HUES6 (cell line): ENCODE results near the gene CDC14B.

Experiments
- H3K27ac ChIP-seq: 2 replicates; pipeline ENCODE4 v1.7.0; 2013; ENCODE audit warnings: low read depth, mild to moderate bottlenecking, low read length, inconsistent platforms
- H3K27me3 ChIP-seq: 2 replicates; pipeline ENCODE4 v1.6.1; 2013; ENCODE audit warnings: low read length; ENCODE audit not compliant: control insufficient read depth, insufficient read depth
- H3K36me3 ChIP-seq: 2 replicates; pipeline ENCODE4 v1.6.1; 2013; ENCODE audit warnings: low read length; ENCODE audit not compliant: control insufficient read depth, insufficient read depth
- H3K4me1 ChIP-seq: 2 replicates; pipeline ENCODE4 v1.6.1; 2013; ENCODE audit warnings: low read length; ENCODE audit not compliant: control insufficient read depth, insufficient read depth
- H3K4me3 ChIP-seq: 2 replicates; pipeline ENCODE4 v1.5.1; 2013; ENCODE audit warnings: low read depth, low read length
- H3K9ac ChIP-seq: one replicate; pipeline ENCODE4 v1.6.1; 2013; ENCODE audit warnings: mild to moderate bottlenecking, low read length
- H3K9me3 ChIP-seq: 2 replicates; pipeline ENCODE4 v1.6.1; 2013; ENCODE audit warnings: low read depth, low read length; ENCODE audit not compliant: control insufficient read depth, insufficient read depth

Gene CDC14B

DNA sequence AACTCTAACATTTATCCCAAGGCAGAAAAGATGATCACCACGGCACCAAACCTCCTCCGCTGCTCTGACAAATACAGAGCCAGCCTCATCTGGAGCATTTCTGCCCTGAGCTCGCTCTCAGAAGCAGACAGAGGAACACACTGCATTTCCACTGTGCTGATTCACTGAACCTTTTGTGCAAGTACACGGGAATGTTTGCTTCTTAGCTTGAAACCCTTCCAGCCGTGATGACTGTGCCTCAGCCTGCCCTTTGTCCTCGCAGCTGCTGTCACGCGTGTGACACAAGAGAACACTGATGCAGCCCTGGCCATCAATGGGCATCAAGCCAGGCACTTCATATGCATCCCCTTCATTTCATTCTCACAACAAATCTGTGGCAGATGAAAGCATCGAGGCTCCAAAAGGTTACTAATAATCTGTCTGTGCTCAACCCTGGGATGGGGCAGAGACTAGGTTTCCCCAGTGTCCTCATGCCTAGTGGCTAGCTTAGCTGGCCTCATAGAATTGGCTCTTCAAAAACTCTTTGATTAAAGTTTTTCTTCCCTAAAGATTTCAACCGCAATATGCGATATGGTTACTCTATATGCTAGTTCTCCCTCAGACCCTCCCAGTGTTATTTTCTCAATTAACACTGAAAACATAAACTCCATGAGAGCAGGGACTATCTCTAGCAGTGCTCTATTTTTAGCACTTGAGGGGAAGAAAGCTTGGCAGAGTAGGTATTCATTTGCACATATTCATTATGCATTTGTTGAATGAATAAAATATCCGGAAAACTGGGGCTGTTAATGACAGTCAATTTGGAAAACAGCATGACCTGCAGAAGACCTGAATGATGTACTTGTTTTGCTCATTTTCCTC is 7.3 kb downstream of the CDC14B start:
- Histone ChIP-seq H3K27me3 (no peaks in the 10 kb centered on the region), H3K36me3 (no peaks in the 10 kb centered on the region), H3K9ac (no peak overlapping the region), H3K9me3 (no peaks in the 10 kb centered on the region), H3K4me1 (peaks cover 33% of the 10 kb centered on the region), H3K27ac (no peak overlapping the region), H3K4me3 (no peak overlapping the region)

DNA sequence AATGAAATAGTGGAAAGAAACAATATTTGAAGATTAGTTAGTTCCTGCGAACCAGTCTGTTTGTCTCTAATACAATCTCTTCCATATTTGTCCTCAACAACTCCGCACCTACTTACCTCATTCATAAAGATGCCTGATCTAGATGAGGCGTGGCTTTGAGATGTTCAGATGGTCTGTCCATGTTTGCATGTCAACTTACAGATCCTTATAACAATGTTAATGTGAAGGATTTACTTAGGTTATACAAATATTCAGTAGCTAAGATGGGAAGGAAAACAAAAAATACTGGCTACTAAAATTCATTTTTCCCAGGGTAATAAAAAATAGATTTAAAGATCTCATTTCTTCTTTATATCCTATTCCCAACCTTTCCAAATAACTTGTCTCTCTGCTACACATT is 8.3 kb downstream of the CDC14B start:
- Histone ChIP-seq H3K4me1 (peaks cover 31% of the 10 kb centered on the region), H3K4me3 (no peak overlapping the region), H3K36me3 (no peaks in the 10 kb centered on the region), H3K27me3 (no peaks in the 10 kb centered on the region), H3K27ac (no peak overlapping the region), H3K9me3 (no peaks in the 10 kb centered on the region), H3K9ac (no peak overlapping the region)

DNA sequence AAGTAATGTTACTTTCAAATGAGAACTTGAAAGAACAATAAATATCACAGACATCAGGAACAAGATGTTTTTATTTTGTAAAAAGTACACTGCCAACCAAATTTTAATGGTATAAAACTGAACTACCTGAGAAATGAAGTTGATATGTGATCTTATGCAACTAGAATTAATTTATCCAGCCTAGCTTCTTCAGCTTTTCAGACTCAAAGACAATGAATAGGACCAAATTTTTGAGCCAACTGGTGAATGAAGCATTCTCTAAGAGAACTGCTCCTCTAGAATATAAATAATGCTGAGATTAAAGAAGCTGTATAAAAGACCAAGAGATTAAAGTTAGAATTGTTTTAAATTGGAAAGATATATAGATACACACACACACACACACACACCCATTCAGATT is 9.9 kb downstream of the CDC14B start:
- Histone ChIP-seq H3K4me3 (no peak overlapping the region), H3K9ac (no peak overlapping the region), H3K9me3 (no peaks in the 10 kb centered on the region), H3K36me3 (no peaks in the 10 kb centered on the region), H3K27me3 (no peaks in the 10 kb centered on the region), H3K4me1 (peaks cover 36% of the 10 kb centered on the region), H3K27ac (no peak overlapping the region)

DNA sequence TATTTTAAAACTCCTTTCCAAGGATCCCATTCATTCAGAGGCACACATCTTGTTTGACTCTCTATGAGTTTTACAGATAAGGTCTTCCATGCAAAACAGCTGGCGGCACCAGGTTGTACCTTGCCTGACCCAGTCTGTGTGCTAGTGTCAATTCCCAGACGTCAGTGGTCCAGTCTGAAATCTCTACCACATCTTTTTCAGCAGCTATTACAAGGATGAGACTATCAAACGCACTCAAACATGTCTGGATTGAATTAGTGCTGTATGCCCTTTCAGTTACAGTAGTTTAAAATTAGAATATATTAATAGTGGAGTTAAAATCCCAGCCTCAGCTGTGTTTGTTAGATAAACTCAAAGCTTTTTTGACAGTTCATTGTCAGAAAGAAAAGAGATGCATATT is 11.7 kb downstream of the CDC14B start:
- Histone ChIP-seq H3K36me3 (no peaks in the 10 kb centered on the region), H3K4me3 (no peak overlapping the region), H3K4me1 (peaks cover 25% of the 10 kb centered on the region), H3K9ac (no peak overlapping the region), H3K9me3 (no peaks in the 10 kb centered on the region), H3K27ac (no peak overlapping the region), H3K27me3 (no peaks in the 10 kb centered on the region)

DNA sequence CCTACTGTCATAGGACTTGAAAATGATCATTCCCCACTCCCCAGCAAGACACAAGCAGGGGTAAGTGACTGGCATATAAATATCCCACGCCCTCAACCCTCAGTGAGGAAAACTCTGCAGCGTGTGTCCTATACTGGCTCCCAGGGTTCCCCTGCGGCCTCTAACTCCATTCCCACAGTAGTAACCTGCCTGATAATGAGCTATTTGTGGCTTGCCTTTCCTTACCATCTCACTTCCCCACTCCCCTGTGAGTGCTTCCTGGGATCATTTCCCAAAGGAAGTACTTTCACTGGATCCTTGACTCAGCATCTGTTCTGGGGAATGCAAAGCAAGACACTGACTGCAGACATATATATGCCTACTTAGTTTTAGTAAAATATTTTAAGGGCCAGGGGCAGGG is 14.3 kb downstream of the CDC14B start:
- H3K9me3 ChIP-seq, result no peaks in the 10 kb centered on the region; the same call in 1 of the 2 replicates
- no peak overlapping the region for H3K9ac ChIP-seq
- H3K27me3 ChIP-seq, result no peaks in the 10 kb centered on the region
- no peak overlapping the region for H3K27ac ChIP-seq
- peaks cover 11% of the 10 kb centered on the region; the same call in 1 of the 2 replicates for H3K4me1 ChIP-seq
- H3K36me3 ChIP-seq, result no peaks in the 10 kb centered on the region
- H3K4me3 ChIP-seq, result no peak overlapping the region

DNA sequence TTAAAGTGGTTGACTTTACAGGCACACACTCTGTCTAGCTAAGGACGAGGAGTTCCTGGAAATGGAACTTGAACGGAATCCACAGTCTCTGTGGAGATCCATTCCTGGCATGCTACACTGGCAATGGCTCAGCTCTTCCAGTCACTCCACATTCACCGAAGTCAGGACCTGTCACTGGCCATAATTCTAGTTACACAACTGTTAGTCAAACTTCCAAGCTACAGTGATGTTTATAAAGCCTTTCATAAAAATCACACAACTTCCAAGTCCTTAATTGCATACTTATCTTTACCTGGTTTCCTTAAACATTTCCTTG is 15.7 kb downstream of the CDC14B start:
- H3K4me3 ChIP-seq, result no peak overlapping the region
- peaks cover 11% of the 10 kb centered on the region; the same call in 1 of the 2 replicates for H3K4me1 ChIP-seq
- no peaks in the 10 kb centered on the region for H3K27me3 ChIP-seq
- H3K36me3 ChIP-seq, result no peaks in the 10 kb centered on the region
- no peak overlapping the region for H3K27ac ChIP-seq
- no peak overlapping the region for H3K9ac ChIP-seq
- H3K9me3 ChIP-seq, result no peaks in the 10 kb centered on the region; the same call in 1 of the 2 replicates

GRCh38 chr9:96603305-96604003 is 16.2 kb downstream of the CDC14B start:
- Histone ChIP-seq H3K9me3 (no peaks in the 10 kb centered on the region; the same call in 1 of the 2 replicates), H3K36me3 (no peaks in the 10 kb centered on the region), H3K4me1 (peaks cover 11% of the 10 kb centered on the region; the same call in 1 of the 2 replicates), H3K9ac (no peak overlapping the region), H3K27me3 (no peaks in the 10 kb centered on the region), H3K27ac (no peak overlapping the region), H3K4me3 (no peak overlapping the region)

DNA sequence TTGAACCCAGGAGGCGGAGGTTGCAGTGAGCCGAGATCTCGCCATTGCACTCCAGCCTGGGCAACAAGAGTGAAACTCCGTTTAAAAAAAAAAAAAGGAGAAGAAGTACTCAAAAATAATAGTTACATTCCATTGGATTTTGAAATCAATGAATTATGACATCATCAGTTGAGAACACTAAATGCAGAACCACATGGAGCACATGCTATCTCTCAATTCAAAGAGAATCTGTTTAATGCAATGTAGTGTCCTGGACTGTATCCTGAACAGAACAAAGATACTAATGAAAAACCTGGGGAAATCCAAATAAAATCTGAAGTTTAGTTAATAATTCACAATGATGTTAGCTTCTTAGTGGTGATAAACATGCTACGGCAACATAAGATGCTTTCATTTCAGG is 20.3 kb downstream of the CDC14B start:
- Histone ChIP-seq H3K36me3 (no peaks in the 10 kb centered on the region), H3K4me3 (no peak overlapping the region), H3K9me3 (no peaks in the 10 kb centered on the region; the same call in 1 of the 2 replicates), H3K27ac (no peak overlapping the region), H3K9ac (no peak overlapping the region), H3K4me1 (peaks cover 6% of the 10 kb centered on the region; the same call in 1 of the 2 replicates), H3K27me3 (no peaks in the 10 kb centered on the region)

DNA sequence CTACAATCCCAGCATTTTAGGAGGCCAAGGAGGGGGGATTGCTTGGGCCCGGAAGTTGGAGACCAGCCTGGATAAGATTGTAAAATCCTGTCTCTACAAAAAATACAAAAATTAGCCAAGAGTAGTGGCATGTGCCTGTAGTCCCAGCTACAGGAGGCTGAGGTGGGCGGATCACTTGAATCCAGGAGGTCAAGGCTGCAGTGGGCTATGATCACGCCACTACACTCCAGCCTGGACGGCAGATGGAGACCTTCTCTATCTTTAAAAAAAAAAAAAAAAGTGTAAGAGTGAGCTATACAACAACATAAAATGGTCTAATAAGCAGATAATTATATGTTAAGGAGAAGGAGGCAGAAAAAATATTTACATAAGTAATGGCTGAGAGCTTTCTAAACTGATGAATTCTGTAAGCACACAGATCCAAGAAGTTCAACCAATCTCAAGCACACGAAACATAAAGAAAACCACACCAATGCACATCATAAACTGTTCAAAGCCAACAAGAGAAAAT is 23.0 kb downstream of the CDC14B start:
- Histone ChIP-seq H3K9ac (no peak overlapping the region), H3K4me3 (no peak overlapping the region), H3K9me3 (no peaks in the 10 kb centered on the region), H3K27me3 (no peaks in the 10 kb centered on the region), H3K36me3 (no peaks in the 10 kb centered on the region), H3K4me1 (peaks cover 6% of the 10 kb centered on the region; the same call in 1 of the 2 replicates), H3K27ac (no peak overlapping the region)

DNA sequence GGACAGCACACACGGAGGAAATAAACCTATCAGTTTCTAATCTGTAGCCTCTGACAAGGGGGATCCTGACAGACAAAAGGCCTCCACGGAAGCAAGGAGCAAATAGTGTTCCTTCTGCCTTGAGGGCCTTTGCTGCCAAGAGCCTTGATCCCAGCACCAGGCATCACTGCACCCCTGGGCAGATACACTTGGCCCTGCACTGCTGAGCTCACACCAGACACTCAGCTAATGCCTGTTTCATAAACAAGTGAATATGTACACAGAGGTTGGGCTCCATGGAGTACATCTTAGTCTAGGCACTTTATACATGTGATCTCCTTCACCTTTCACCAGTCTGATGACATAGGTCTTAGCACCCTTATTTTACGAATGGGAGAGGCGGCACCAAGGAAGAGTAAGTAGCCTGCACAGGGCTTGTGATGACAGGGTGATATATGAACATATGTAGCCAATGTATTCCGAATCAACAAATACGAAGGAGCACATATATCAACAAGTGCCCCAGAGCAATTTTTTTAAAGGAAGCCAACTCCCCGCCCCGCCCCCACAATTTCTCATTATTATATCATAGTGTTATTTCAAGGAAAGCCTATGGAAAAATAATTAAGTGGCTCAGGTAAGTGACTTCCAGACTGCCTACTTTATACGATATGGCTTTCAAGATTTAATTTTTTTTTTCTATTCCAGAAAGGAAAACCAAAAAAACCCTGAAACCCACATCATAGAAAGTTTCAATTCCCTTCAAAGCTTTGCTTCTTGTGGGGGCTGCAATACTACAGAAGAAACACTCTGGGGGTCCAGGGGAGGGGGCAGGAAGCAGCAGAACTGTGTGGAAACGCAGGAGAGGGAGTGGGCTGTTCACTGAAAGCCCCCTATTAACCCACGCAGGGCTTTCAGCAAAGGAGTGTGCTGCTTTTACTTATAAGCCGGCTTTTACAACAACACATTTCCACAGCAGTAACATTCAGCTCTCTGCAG is 32.0 kb downstream of the CDC14B start:
- H3K9ac ChIP-seq, result no peak overlapping the region
- no peak overlapping the region for H3K27ac ChIP-seq
- peaks cover 32% of the 10 kb centered on the region for H3K4me1 ChIP-seq
- no peaks in the 10 kb centered on the region for H3K9me3 ChIP-seq
- H3K27me3 ChIP-seq, result no peaks in the 10 kb centered on the region
- H3K4me3 ChIP-seq, result no peak overlapping the region
- H3K36me3 ChIP-seq, result no peaks in the 10 kb centered on the region
